Karpas-422 (cell line): ENCODE data around the gene PLEKHN1. TPM values are rescaled to one million over a fixed set of nuclear protein-coding genes. Genes with fewer than 3 reads are reported as not detected.
A peak's percentile ranks its signal among the peaks of the same experiment; 100 is the strongest.
"Not testable (repeated sequence)": the region's sequence is repeated elsewhere in the genome, so short reads cannot be mapped to it uniquely, and the experiment has no call there.

Experiments
- DNase-seq: peaks from one replicate; pipeline ENCODE4 v3.0.0-alpha.2; 2015
- H2AFZ ChIP-seq: fragments of 200-600 bp; sonication (generic); 2 replicates; pipeline ENCODE4 v1.6.1; 2014; ENCODE audit warnings: antibody characterized with exemption, low read length, mixed read lengths
- H3K27ac ChIP-seq: fragments of 200-600 bp; sonication (generic); 2 replicates; pipeline ENCODE4 v1.5.1; 2014; ENCODE audit warnings: mild to moderate bottlenecking, low read length, moderate library complexity
- H3K27me3 ChIP-seq: fragments of 200-600 bp; sonication (generic); 2 replicates; pipeline ENCODE4 v1.6.1; 2014; ENCODE audit warnings: low read length, mixed read lengths
- H3K36me3 ChIP-seq: fragments of 200-600 bp; sonication (generic); 2 replicates; pipeline ENCODE4 v1.6.1; 2014; ENCODE audit warnings: low read length, mixed read lengths; ENCODE audit not compliant: insufficient read depth
- H3K4me1 ChIP-seq: fragments of 200-600 bp; sonication (generic); 2 replicates; pipeline ENCODE4 v1.6.1; 2014; ENCODE audit warnings: mild to moderate bottlenecking, low read length, mixed read lengths
- H3K4me2 ChIP-seq: fragments of 200-600 bp; sonication (generic); 2 replicates; pipeline ENCODE4 v1.6.1; 2014; ENCODE audit warnings: low read length, low read depth, mild to moderate bottlenecking; ENCODE audit not compliant: poor library complexity, severe bottlenecking
- H3K4me3 ChIP-seq: fragments of 200-600 bp; sonication (generic); 2 replicates; pipeline ENCODE4 v1.5.1; 2014; ENCODE audit warnings: mild to moderate bottlenecking, antibody characterized with exemption, low read length, mixed read lengths
- H3K79me2 ChIP-seq: fragments of 200-600 bp; sonication (generic); 2 replicates; pipeline ENCODE4 v1.6.1; 2014; ENCODE audit warnings: mild to moderate bottlenecking, low read length, mixed read lengths
- H3K9ac ChIP-seq: fragments of 200-600 bp; sonication (generic); 2 replicates; pipeline ENCODE4 v1.6.0; 2014; ENCODE audit warnings: low read length
- H3K9me2 ChIP-seq: fragments of 200-600 bp; sonication (generic), shearing (Covaris generic); replicated peaks from 2 replicates; pipeline ENCODE4 v1.6.0; 2014; ENCODE audit warnings: mild to moderate bottlenecking, low read length, moderate library complexity; ENCODE audit not compliant: insufficient read depth
- H3K9me3 ChIP-seq: fragments of 300-700, 200-600 bp; sonication (generic); 2 replicates; pipeline ENCODE4 v1.6.1; 2014; ENCODE audit warnings: low read length, mixed read lengths
- H4K20me1 ChIP-seq: fragments of 200-600 bp; sonication (generic); 2 replicates; pipeline ENCODE4 v1.6.1; 2014; ENCODE audit warnings: mild to moderate bottlenecking, antibody characterized with exemption, low read length, low read depth; ENCODE audit not compliant: insufficient read depth
- total RNA-seq: library from RNA; depleted of rRNA; stranded (reverse); fragments of >200 nt; shearing (Covaris generic); gene quantifications from 2 replicates; pipeline ENCODE4 v1.2.3, GENCODE V29; 2014; ENCODE audit warnings: low replicate concordance

Gene PLEKHN1
- total RNA-seq, 1 experiment from 2014 or later = not detected

DNA sequence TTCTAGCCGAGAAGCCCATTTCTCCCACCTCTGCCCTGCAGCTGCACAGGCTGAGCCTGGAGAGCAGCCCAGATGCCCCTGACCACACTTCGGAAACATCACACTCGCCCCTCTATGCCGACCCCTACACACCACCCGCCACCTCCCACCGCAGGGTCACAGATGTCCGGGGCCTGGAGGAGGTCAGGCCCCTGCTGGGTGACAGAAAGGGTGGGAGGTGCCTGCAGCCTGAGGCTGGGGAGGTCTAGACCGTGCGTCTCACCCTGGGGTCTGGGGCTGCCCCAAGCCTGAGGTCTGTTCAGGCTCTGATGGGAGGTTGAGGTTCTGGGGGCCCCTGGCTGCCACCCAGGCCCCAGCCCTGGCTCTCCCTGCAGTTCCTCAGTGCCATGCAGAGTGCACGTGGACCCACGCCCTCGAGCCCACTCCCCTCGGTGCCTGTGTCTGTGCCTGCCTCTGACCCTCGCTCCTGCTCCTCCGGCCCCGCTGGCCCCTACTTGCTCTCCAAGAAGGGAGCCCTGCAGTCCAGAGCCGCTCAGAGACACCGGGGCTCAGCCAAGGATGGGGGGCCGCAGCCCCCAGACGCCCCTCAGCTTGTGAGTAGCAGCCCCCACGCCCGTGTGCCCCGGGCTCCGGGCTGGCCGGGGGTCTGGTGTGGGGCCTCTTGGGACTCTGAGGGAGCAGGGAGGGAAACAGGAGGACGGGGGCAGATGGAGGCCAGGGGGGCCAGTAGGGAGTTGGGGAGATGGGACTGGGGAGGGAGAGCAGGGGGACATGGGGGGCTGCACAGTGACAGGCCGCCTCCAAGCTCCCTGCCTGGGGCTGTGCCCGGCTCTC, 7.4 kb downstream of the PLEKHN1 start:
- H3K9ac ChIP-seq = no peak overlapping the region
- no peaks in the 10 kb centered on the region for H3K27me3 ChIP-seq
- peaks cover 6% of the 10 kb centered on the region for H3K4me1 ChIP-seq
- H3K36me3 ChIP-seq = no peaks in the 10 kb centered on the region
- no peak overlapping the region for H3K4me3 ChIP-seq
- no peak overlapping the region for H3K27ac ChIP-seq
- no peaks in the 10 kb centered on the region for H3K79me2 ChIP-seq
- H3K9me2 ChIP-seq = no peaks in the 10 kb centered on the region
- no peak for DNase-seq
- no peaks in the 10 kb centered on the region for H4K20me1 ChIP-seq
- no peak overlapping the region for H2AFZ ChIP-seq
- H3K9me3 ChIP-seq = no peaks in the 10 kb centered on the region
- no peak overlapping the region for H3K4me2 ChIP-seq

GRCh38 chr1:974293-974640, 8.0 kb downstream of the PLEKHN1 start:
- no peak for DNase-seq
- H3K27ac ChIP-seq = no peak overlapping the region
- no peak overlapping the region for H2AFZ ChIP-seq
- no peaks in the 10 kb centered on the region for H3K27me3 ChIP-seq
- H3K36me3 ChIP-seq = no peaks in the 10 kb centered on the region
- H3K4me1 ChIP-seq = peaks cover 6% of the 10 kb centered on the region
- H3K9me3 ChIP-seq = no peaks in the 10 kb centered on the region
- no peaks in the 10 kb centered on the region for H3K9me2 ChIP-seq
- H4K20me1 ChIP-seq = no peaks in the 10 kb centered on the region
- no peak overlapping the region for H3K4me2 ChIP-seq
- H3K4me3 ChIP-seq = no peak overlapping the region
- H3K79me2 ChIP-seq = no peaks in the 10 kb centered on the region
- no peak overlapping the region for H3K9ac ChIP-seq

DNA sequence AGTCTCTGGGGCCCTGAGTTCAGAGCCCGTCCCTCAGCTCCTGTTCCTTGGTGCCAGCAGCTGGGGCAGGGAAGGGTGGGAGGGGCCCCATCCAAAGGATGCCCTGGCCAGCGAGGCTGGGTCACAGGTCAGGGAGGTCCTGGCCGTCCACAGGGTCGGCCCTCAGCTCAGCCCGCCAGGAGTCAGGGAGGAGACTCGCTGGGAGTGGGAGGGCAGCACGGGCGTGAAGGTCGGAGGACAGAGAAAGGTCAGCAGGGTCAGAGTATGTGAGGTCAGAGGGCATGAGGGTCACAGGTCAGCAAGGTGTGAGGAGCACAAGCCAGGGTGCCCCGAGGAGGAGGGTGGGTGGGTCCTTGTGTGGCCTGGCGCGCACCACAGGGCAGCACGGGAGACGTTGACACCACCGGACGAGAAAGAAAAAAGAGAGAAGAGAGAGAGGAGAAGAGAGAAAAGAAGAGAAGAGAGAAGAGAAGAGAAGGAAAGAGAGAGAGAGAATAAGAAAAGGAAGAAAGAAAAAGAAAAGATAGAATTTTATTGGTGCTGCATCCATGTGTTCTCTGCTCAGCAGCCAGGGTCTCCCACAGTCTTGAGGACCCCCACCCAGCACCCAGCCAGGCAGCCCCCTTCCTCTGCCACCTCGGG, 8.5 kb downstream of the PLEKHN1 start:
- no peak overlapping the region for H3K9ac ChIP-seq
- H3K4me1 ChIP-seq = peaks cover 6% of the 10 kb centered on the region
- H3K4me2 ChIP-seq = no peak overlapping the region
- no peak overlapping the region for H2AFZ ChIP-seq
- no peak overlapping the region for H3K4me3 ChIP-seq
- DNase-seq = no peak
- H3K27ac ChIP-seq = no peak overlapping the region
- no peaks in the 10 kb centered on the region for H4K20me1 ChIP-seq
- H3K27me3 ChIP-seq = no peaks in the 10 kb centered on the region
- H3K9me3 ChIP-seq = no peaks in the 10 kb centered on the region
- H3K36me3 ChIP-seq = no peaks in the 10 kb centered on the region
- H3K9me2 ChIP-seq = no peaks in the 10 kb centered on the region
- H3K79me2 ChIP-seq = no peaks in the 10 kb centered on the region

DNA sequence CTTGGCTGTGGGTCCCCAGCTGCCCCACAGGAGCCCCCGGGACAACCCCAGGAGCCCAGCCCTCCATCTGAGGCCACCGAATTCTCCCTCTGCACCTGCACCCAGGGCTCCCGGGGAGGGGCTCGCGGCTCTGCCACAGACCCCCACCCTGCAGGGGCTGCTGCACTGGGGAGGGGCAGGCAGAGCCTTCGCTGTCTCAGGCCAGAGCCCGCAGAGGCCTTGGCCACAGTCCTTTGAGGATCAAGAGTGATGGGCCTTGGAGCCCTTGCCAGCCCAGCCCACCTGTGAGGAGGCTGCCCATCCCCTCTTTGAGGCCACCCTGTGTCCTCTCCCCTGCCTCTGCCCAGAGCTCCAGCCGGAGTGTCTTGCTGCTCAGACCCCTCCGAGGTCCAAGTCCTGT, 9.1 kb downstream of the PLEKHN1 start:
- Histone ChIP-seq H3K4me2 (no peak overlapping the region), H4K20me1 (no peaks in the 10 kb centered on the region), H3K27me3 (no peaks in the 10 kb centered on the region), H3K4me3 (no peak overlapping the region), H3K9ac (no peak overlapping the region), H3K9me2 (no peaks in the 10 kb centered on the region), H3K36me3 (no peaks in the 10 kb centered on the region), H3K27ac (no peak overlapping the region), H2AFZ (no peak overlapping the region), H3K79me2 (no peaks in the 10 kb centered on the region), H3K4me1 (peaks cover 6% of the 10 kb centered on the region), H3K9me3 (no peaks in the 10 kb centered on the region)
- no peak for DNase-seq

DNA sequence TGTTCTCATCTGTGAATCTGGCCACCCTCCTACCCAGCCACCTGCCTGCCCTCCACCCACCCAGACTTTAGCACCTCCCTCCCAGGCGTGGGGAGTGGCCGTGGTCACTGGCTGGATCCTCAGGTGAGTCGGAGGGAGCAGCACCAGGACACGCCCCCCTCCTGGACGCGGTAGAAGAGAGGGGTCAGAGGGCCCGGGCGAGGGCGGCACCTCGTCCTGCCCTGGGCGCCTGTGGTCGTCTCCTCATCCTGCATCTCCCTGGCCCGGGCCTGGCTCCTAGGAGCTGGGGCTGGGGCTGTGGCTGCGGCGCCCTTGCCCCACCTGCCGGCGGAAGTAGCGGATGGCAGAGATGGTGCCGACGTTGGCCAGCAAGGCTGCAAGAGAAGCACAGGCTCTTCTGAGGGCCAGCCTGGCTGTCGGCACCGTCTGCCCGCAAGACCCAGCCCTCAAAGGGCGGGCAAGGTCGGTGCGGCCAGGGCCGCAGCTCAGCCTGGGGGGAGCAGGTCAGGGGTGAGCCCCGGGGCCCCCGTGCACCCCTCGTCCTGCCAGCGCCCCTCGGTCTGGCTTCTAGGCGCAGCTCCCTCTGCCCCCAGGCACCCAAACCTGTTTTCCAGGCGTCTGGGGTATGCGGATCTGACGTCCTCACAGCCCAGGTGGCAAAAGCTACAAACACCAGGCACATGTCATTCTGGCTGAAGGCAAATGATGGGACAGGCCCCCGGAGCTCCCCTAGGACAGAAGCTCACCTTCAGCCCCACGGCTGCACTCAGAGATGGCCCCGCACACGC, 9.8 kb downstream of the PLEKHN1 start:
- H3K36me3 ChIP-seq = no peaks in the 10 kb centered on the region
- H3K9ac ChIP-seq = no peak overlapping the region
- H3K9me2 ChIP-seq = no peaks in the 10 kb centered on the region
- H3K9me3 ChIP-seq = no peaks in the 10 kb centered on the region
- H4K20me1 ChIP-seq = no peaks in the 10 kb centered on the region
- DNase-seq = peak; percentile 91
- H3K27me3 ChIP-seq = no peaks in the 10 kb centered on the region
- H3K4me2 ChIP-seq = peak overlapping the region; percentile 45
- H3K79me2 ChIP-seq = no peaks in the 10 kb centered on the region
- H3K27ac ChIP-seq = no peak overlapping the region
- no peak overlapping the region for H3K4me3 ChIP-seq
- peak overlapping the region; percentile 56; the same call in 1 of the 2 replicates for H2AFZ ChIP-seq
- H3K4me1 ChIP-seq = peaks cover 6% of the 10 kb centered on the region

GRCh38 chr1:976791-977190, 10.5 kb downstream of the PLEKHN1 start:
- H3K27me3 ChIP-seq, H3K9ac ChIP-seq, H3K4me1 ChIP-seq, H3K9me2 ChIP-seq, H3K4me3 ChIP-seq, H4K20me1 ChIP-seq, H3K79me2 ChIP-seq, DNase-seq, H3K27ac ChIP-seq, H3K4me2 ChIP-seq, H2AFZ ChIP-seq, H3K9me3 ChIP-seq, H3K36me3 ChIP-seq: not testable (repeated sequence)

DNA sequence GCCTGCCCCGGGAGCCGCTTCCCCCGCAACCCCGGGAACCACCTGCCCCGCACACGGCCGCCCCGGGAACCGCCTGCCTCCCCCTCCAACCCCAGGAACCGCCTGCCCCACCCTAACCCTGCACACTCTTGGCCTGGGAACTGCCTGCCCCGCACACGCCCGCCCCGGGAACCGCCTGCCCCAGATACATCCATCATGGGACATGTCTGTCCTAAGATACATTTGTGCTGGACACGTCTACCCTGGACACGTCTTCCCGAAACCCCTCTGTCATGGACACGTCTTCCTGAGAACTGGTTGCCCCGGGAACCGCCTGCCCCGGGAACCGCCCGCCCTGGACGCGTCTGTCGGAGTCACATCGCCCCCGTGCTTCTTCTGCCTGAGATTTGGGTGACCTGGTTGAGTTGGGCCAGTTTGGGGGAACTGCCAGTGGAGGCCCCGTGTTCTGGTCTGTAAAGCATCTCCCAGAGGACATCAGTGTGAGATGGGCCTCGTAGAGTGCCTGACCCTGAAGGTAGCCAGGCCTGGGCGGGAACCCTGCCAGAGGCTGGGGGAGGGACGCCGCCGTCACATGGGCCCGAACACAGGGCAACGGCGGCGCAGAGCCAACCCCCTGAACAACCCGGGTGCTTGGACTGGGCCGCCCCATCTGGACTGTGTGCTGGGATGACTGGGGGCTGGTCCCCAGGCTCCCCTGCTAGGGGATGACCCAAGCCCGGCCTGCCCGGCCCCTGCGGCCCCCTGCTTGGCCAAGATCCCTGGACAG, 12.0 kb downstream of the PLEKHN1 start:
- Histone ChIP-seq H4K20me1 (no peaks in the 10 kb centered on the region), H2AFZ (no peak overlapping the region), H3K36me3 (no peaks in the 10 kb centered on the region), H3K4me3 (no peak overlapping the region), H3K9me2 (no peaks in the 10 kb centered on the region), H3K27me3 (no peaks in the 10 kb centered on the region), H3K9ac (no peak overlapping the region), H3K27ac (no peak overlapping the region), H3K9me3 (no peaks in the 10 kb centered on the region), H3K4me2 (no peak overlapping the region), H3K79me2 (no peaks in the 10 kb centered on the region), H3K4me1 (peaks cover 6% of the 10 kb centered on the region)
- DNase-seq = no peak
